Pons (tissue), 1 donor: ENCODE results near the gene UBE2K.
"Not testable (repeated sequence)": the region's sequence is repeated elsewhere in the genome, so short reads cannot be mapped to it uniquely, and the experiment has no call there.

Source experiments
- DNase-seq: peaks from one replicate; pipeline ENCODE4 v3.0.0-alpha.2; 2016; ENCODE audit warnings: low spot score

UBE2K gene, protein sequence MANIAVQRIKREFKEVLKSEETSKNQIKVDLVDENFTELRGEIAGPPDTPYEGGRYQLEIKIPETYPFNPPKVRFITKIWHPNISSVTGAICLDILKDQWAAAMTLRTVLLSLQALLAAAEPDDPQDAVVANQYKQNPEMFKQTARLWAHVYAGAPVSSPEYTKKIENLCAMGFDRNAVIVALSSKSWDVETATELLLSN

DNA sequence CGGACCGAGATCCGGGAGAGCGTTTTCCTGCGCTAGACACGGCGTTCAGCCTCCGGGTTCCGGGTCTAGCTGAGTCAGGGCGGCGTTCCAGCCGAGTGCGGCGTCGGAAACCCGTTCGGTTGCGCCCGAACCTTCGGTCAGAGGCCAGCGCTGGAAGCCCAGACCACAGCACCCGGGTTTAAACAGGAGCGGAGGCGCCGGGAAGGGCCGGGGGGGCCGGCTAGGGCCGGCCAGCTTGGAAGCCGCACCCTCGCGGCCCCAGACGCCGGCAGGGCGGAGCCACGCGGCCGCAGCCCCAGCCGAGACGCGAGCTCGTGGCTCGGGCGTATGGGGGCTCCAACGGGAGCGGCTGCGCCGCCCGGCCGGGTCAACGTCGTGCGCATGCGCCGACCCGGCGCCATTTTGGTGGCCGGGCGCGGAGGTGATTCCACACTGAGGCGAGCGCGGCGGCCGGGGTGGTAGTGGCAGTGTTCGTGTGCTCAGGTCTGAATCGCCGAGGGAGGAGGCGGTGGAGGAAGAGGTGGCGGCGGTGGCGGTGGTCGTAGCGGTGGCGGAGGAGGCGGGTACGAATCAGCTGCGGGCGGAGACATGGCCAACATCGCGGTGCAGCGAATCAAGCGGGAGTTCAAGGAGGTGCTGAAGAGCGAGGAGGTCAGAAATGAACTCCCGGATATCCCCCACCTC lies at the start of gene UBE2K:
UBE2K (plus strand) TSS at position 397 of the 684 bp plus-strand sequence; CDS start at position 589, 192 bp downstream.
- peak; percentile 82 for DNase-seq

DNA sequence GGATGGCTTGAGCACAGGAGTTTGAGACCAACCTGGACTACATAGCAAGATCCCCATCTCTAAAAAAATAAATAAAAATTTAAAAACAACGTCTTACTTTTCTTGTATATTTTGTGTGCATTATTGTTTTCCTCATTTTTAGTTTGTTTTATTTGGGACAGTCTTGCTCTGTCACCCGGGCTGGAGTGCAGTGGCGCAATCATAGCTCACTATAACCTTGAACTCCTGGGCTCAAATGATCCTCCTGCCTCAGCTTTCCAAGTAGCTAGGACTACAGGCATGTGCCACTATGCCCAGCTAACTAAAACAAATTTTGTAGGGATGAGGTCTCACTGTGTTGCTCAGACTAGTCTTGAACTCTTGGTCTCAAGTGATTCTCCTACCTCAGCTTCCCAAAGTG lies 49.7 kb upstream of the UBE2K start:
- no peak for DNase-seq

DNA sequence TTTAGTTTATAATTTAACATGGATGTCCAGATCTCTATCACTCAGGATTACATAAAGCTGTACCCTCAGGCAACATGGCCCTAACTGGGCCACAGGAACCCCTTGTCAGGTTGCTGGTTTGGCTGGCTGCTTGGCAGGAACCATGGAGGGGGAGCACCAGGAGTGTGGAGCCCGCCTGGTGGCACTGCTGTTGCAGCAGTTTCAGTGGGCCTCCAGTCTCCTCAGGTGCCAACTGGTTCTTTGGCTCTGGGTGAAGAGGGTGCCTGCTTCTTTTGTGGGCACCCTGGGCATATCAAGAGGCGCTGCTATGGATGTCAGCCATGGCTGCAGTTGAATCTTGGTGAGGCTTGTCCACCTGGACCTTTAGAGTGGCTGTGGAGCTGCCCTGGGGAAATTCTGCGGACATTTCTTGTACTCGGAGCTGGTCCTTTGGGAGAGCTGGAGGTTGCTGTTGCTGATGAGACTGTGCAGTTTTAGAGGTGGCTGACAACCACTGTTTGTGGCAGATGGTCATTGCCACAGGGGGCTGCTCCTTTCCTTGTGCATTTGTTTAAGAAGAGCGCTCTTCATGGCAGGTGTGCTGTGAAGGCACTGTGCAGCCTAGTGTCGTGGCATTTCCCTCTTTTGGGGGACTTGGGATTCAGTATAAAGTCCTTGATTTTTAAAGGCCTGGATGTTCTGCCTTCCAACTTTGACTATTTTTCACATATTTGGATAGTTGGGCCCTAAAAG lies 48.9 kb upstream of the UBE2K start:
- no peak for DNase-seq

DNA sequence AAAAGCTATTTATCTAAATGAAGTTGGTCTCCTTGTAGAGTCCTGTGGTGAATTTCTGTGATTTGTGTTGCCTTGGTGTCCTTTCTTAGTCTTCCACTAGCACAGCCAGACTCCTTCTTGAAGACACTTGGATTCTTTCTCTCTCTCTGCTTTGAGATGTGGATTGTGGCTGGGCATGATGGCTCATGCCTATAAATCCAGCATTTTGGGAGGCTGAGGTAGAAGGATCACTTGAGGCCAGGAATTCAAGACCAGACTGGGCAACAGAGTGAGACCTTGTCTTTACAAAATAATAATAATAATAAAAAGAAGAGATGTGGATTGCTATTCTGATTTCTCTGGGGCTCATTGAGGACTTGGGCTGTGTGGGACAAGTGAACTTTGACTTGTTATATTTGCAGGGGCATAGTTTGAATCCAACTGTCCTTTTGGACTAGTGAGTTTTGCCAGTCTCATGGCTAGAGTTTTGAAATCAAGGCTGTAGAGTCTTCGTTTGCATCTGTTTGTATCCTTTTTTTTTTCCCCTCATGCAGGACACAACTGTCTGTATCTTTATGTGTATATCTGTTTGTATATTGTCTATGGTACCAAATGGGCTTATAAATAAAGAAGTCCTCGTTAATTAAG lies 48.2 kb upstream of the UBE2K start:
- DNase-seq = no peak

DNA sequence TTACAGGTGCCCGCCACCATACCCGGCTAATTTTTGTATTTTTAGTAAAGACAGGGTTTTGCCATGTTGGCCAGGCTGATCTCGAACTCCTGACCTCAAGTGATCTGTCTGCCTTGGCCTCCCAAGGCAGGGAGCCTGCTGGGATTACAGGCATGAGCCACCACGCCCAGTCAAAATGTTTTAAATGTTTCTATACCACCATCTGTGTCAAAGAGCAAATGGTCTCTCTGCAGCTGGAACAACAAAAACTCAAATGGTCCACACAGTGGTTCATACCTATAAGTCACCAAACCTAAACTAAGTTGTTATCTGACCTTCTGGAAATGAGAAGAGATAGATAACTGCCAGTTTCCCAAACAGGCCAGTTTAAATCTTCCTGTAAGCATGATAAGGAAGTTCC lies 46.4 kb upstream of the UBE2K start:
- not testable (repeated sequence) for DNase-seq

DNA sequence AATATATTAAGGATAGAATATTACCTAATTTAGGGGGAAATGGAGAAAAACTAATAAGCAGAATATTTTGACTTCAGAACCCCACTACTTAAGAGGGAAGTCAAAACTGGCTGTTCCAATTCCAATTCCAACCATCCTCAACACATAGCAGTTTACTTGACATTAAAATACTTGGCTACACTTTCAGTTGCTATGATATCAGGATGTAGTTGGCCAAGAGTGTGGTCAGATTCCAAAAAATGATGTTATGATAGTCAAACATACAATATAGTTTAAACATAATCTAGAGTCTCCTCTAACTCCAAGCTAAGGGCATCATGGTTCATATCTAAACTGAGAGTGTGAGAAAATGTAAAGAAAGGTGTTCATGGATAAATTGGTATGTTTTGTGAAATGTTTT lies 42.7 kb upstream of the UBE2K start:
- DNase-seq = no peak

DNA sequence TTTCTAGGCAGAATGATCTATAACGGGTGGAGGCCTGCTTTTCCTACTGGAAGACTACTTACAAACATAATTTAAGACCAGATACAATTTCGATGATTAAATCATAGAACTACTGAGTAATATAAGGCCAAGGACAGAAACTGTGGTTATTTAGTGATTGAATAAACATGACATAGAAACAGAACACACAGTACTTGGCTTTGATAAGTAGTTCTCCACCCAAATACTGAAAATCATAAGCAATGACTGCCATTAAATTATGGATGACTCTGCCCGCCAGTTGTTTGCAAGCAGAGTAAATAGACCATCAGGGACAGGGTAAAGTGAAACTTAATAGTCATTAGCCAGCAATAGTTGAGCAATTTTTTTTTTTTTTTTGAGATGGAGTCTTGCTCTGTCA lies 42.1 kb upstream of the UBE2K start:
- DNase-seq = no peak

DNA sequence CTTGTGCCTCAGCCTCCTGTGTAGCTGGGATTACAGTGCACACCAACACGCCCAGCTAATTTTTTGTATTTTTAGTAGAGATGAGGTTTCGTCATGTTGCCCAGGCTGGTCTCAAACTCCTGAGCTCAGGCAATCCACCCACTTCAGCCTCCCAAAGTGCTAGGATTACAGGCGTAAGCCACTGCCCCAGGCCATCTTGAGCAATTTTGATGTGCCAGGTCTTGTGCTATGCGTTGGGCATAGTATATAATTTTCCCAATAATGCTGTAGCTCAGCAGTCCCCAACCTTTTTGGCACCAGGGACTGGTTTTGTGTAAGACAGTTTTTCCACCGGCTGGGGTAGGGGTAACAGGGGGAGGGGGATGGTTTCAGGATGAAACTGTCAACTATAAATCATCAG lies 41.3 kb upstream of the UBE2K start:
- DNase-seq = not testable (repeated sequence)

DNA sequence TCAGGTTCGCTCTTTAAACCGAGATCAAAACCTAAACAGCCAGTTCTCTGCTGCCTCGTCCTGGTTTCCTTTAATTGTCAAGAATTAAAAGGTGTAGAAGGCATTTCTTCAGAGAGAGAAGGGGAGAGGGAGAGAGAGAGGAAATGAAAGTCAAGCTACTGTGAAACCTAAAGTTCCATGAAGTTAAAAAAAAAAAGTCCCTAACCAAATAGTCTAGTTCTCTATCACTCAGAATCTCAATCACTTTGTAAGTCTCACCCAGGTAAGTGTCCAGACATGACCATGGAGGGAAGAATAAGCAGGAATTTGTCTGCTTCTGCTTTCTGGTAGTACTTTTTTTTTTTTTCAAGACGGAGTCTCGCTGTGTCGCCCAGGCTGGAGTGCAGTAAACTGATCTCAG lies 40.5 kb upstream of the UBE2K start:
- DNase-seq = no peak

DNA sequence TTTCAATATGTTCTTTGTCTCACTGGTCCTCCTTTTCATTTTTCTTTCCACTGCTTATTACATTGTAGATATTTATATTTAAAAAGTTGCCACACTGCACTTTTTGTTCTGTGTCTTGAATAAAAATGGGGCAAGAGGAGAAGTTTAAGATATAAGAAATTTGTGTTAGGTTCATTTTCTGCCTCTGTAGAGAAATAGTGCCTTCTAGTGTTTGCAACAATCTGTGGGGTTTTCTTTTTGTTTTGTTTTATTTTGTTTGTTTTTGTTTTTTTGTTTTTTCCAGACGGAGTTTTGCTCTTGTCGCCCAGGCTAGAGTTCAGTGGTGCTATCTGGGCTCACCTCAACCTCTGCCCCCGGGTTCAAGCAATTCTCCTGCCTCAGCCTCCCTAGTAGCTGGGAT lies 39.2 kb upstream of the UBE2K start:
- DNase-seq = no peak

DNA sequence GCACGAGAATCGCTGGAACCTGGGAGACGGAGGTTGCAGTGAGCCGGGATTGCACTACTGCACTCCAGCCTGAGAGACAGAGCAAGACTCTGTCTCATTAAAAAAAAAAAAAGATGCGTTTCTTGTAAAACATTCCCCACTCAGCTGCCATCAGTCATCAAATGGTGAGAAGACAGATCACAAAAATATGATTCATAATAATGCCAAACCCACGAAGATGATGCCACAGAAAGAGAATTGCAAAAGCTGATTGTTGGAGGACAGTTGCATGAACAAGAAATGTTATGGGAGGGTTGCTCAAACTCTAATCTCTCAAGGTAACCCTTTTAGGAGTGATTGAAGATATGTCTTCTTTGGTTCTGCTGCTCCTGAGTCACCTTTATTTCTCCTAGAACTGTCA lies 37.9 kb upstream of the UBE2K start:
- no peak for DNase-seq

DNA sequence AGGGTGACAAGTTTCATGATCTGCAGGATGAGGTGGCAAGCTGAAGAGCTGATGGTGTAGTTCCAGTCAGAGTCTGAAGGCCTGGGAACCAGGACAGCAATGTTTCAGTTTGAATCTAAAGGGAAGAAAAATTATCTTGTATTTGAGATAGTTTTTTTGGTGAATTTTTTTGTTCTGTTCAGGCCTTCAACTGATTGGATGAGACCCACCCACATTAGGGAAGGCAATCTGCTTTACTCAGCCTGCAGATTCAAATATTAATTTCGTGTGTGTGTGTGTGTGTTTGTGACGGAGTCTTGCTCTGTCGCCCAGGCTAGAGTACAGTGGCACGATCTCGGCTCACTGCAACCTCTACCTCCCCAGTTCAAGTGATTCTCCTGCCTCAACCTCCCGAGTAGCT lies 37.2 kb upstream of the UBE2K start:
- no peak for DNase-seq

DNA sequence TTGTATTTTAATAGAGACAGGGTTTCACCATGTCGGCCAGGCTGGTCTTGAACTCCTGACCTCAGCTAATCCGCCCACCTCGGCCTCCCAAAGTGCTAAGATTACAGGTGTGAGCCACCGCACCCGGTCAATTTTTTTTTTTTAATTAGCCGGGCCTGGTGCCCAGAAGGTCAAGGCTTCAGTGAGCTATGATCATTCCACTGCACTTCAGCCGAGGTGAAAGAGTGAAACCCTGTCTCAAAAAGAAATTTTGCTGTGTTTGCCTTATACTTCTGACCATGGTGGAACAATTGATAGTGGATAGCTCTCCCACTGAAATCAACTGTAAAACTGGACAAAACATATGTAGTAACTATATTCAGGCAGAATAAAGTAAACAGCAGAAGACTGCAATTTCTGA lies 35.3 kb upstream of the UBE2K start:
- no peak for DNase-seq

DNA sequence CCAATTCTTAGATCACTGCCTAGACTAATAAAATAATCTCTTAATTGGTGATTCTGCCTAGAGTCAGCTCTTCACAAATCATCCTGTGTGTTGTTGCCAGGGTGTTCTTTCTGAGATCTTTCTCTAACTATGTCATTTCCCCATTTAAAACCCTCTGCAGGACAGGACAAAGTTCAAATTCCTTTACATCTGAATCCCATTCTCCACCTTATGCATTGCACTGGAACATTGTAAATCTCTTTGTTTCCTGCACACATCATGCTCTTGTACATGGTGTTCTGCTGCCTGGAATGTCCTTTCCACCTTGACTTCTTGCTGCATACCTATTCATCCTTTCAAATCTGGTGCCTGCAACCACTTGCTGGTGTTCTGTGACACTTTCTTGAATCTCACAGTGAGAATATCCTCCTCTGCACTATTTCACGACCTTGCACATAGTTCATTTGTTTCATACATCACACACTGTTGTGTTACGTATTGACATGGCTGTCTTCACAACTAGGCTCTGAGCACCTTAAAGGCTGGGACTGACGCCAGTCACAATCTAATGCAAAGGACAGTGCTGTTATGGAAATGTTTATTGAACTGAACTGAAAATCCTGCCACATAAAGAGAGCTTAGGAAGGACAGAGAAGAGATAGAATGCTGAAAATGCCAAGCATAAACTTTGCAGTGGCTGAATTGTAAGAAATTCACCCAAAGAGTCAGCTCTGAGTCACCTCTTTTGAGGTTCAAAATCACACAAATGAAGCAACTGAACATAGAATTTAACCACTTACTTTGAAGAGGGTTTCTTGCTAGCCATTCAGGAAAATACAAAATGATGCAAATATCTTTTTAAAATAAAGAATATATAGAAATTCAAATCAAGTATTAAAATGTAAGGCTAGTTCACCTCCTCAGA lies 32.9 kb upstream of the UBE2K start:
- no peak for DNase-seq

DNA sequence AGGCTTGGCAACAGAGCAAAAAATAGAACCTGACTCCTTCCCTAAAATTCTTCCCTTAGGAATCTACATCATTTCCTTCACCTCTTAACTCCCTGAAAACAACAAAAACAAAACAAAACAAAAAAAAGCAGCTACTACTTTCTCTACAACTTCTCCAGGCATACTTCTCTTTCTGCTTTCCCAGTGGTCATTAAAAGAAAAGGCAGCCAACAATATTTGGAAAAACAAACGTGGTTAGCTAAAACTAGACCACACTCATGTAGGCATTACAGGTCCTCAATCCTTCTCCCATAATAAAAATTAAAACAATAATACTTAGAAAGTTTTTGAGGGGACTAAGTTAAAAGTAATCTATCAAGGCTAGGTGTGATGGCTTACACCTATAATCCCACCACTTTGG lies 30.2 kb upstream of the UBE2K start:
- DNase-seq = no peak

DNA sequence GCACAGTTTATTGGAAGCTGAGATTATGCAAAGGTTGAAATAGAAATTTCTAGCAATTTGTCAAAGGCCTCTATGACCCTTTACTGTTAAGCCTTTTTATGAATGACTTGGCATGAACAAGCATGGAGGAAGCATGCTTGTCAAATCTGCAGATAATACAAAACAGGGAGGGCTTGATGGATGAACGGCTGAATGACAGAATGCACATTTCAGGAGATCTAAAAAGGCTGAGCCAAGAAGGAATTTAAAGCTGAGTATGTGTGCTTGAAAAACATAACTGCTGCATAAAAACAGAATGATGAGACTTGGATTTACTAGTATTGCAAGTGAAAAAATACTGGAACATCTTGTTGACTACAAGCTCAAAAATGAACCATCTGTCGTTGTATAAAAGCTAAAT lies 29.0 kb upstream of the UBE2K start:
- no peak for DNase-seq

DNA sequence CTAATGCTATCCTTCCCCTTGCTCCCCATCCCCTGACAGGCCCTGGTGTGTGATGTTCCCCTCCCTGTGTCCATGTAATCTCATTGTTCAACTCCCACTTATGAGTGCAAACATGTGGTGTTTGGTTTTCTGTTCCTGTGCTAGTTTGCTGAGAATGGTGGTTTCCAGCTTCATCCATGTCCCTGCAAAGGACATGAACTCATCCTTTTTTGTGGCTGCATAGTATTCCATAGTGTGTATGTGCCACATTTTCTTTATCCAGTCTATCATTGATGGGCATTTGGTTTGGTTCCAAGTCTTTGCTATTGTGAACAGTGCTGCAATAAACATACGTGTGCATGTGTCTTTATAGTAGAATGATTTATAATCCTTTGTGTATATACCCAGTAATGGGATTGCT lies 27.6 kb upstream of the UBE2K start:
- DNase-seq = not testable (repeated sequence)

DNA sequence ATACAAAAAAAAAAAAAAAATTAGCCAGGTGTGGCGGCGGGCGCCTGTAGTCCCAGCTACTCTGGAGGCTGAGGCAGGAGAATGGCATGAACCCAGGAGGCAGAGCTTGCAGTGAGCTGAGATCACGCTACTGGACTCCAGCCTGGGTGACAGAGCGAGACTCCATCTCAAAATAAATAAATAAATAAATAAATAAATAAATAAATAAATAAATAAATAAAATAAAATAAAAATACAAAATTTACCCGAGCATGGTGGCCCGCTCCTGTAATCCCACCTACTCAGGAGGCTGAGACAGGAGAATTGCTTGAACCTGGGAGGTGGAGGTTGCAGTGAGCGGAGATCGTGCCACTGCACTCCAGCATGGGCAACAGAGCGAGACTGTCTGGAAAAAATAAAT lies 22.3 kb upstream of the UBE2K start:
- not testable (repeated sequence) for DNase-seq

DNA sequence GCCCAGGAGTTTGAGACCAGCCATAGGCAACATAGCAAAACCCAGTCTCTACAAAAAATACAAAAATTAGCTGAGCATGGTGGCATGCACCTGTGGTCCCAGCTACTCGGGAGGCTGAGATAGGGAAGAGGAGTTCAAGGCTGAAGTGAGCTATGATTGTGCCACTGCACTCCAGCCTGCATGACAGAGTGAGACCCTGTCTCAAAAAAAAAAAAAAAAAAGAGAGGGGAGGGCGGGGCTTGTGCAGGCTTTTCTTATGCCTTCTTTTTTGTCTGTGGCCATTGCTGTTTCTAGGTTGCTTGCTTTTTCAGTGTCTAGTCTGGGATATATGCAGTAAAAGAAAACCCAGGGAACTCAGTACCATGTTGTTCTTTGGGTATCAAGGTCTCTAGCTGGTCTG lies 16.9 kb upstream of the UBE2K start:
- not testable (repeated sequence) for DNase-seq

DNA sequence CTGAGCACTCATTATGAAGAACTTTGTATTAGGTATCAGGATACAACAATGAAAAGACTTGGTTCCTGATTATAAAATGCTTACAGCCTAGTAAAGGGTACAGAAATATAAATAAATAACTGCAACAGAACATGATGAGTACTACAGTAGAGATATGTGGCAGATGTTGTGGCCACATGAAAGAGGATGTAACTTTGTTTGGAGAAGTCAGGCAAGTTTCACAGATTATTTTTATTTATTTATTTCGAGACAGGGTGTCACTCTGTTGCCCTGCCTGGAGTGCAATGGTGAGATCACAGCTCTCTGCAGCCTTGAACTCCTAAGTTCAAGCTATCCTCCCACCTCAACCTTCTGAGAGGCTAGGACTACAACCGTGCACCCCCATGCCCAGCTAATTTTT lies 15.8 kb upstream of the UBE2K start:
- peak; percentile 41 for DNase-seq

DNA sequence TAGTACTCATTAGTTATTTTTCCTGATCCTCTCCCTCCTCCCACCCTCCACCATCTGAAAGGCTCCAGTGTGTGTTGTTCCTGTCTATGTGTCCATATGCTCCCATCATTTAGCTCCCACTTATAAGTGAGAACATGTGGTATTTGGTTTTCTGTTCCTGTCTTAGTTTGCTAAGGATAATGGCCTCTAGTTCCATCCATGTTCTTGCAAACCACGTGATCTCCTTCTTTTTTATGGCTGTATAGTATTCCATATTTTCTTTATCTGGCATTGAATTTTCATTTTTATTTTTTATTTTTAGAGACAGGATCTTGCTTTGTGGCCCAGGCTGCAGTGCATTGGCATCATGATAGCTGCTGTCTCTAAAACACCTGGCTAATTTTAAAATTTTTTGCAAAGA lies 11.9 kb upstream of the UBE2K start:
- no peak for DNase-seq

DNA sequence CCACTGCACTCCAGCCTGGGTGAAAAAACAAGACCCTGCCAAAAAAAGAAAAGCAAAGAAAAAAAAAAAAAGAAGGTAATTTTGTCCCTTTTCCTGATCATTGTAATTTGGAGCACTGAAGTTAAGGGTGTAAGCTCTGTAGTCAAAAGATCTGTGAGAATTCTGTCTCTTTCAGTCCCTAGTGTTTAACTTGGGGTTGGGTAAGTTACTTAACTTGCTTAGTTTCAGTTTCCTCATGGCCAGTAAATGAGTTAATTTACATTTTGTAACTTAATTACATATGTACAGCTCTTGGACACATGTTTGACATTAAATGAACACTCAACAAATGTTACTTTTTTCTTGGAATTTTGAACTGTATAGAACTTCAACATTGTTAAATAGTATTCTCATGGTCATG lies 10.9 kb upstream of the UBE2K start:
- no peak for DNase-seq
